Hypothalamus (tissue), 51 donors: ENCODE data around the gene DOCK9.
A peak's percentile ranks its signal among the peaks of the same experiment; 100 is the strongest.

Experiments
- DNase-seq, 51 donors: peaks; one replicate each; lab custom pipeline; 2025; lab: John Stamatoyannopoulos, UW

DOCK9 gene

GRCh38 chr13:98979012-98979660 is 1.3 kb upstream of the DOCK9 start:
- DNase-seq, result no peak

- DNase-seq, result no peak
Observed at GRCh38 chr13:98978280-98978679, 416 bp upstream of the DOCK9 start.

GRCh38 chr13:98976941-98977340 is 923 bp downstream of the DOCK9 start:
- DNase-seq, result peak in 1 of 51 donors; percentile 37

- DNase-seq, result peak in 1 of 51 donors; percentile 45
Observed at GRCh38 chr13:98976338-98976737, 1.5 kb downstream of the DOCK9 start.

GRCh38 chr13:98975822-98976261 is 2.0 kb downstream of the DOCK9 start:
- peak in 3 of 51 donors; percentile 14 to 43 (median 25) for DNase-seq

- no peak for DNase-seq
Observed at GRCh38 chr13:98974053-98974452, 3.8 kb downstream of the DOCK9 start.

GRCh38 chr13:98972627-98973026 is 5.2 kb downstream of the DOCK9 start:
- no peak for DNase-seq

- no peak for DNase-seq
Observed at GRCh38 chr13:98972059-98972458, 5.8 kb downstream of the DOCK9 start.

GRCh38 chr13:98970330-98970729 is 7.5 kb downstream of the DOCK9 start:
- DNase-seq, result no peak

- DNase-seq, result no peak
Observed at GRCh38 chr13:98967491-98967890, 10.4 kb downstream of the DOCK9 start.

- peak in 6 of 51 donors; percentile 18 to 29 (median 24) for DNase-seq
Observed at GRCh38 chr13:98966019-98966418, 11.8 kb downstream of the DOCK9 start.

- no peak for DNase-seq
Observed at GRCh38 chr13:98965325-98965724, 12.5 kb downstream of the DOCK9 start.

- no peak for DNase-seq
Observed at GRCh38 chr13:98963917-98964316, 13.9 kb downstream of the DOCK9 start.

GRCh38 chr13:98962901-98963590 is 14.8 kb downstream of the DOCK9 start:
- DNase-seq, result no peak

GRCh38 chr13:98961503-98962105 is 16.3 kb downstream of the DOCK9 start:
- no peak for DNase-seq

GRCh38 chr13:98960606-98961502 is 17.0 kb downstream of the DOCK9 start:
- no peak for DNase-seq

GRCh38 chr13:98959786-98960605 is 17.9 kb downstream of the DOCK9 start:
- DNase-seq, result peak in 2 of 51 donors; percentile 15 to 44

- DNase-seq, result no peak
Observed at GRCh38 chr13:98959291-98959690, 18.6 kb downstream of the DOCK9 start.

- no peak for DNase-seq
Observed at GRCh38 chr13:98958443-98958794, 19.4 kb downstream of the DOCK9 start.
